ENCODE data around the gene SPINK4. TPM values are rescaled to one million over a fixed set of nuclear protein-coding genes. Genes with fewer than 3 reads are reported as not detected.

Gene SPINK4
- total RNA-seq, 1 experiment from 2014 or later, result not detected

DNA sequence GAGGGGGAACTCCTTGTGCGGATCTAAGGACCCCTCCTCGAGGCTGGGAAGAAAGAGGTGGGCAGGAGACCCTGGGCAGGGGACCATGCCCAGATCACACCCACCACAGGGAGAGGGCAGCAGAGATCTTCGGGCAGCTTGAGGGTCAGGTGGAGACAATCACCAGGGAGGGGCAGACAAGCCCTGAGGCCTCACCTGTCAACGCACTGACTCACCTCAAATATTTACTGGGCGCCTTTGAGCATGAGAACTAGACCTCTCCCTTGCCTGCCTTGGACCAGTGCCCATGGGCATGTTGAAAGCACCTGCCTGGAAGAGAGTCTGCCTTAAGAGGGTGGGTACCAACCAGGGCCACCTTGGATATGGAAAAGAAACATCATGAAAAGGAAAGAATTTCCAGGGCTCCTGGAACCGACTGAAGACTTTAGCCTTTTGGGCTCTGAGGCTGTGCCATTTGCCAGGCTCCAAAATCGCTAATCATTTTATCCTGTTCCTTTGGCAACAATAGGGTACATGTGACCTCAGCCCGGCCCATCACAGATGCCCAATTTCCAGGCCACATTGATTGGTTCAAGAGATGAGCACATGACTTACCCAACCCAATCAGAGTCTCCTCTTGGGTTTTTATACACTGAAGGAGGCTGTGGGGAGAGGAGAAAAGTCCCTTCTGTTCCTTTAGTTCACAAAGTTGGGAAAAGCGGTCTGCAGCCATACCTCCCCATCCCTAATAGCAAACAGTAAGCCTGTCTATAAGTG, 10.4 kb upstream of the SPINK4 start:
- DNase-seq (ENCODE audit: low read depth), result no peak

DNA sequence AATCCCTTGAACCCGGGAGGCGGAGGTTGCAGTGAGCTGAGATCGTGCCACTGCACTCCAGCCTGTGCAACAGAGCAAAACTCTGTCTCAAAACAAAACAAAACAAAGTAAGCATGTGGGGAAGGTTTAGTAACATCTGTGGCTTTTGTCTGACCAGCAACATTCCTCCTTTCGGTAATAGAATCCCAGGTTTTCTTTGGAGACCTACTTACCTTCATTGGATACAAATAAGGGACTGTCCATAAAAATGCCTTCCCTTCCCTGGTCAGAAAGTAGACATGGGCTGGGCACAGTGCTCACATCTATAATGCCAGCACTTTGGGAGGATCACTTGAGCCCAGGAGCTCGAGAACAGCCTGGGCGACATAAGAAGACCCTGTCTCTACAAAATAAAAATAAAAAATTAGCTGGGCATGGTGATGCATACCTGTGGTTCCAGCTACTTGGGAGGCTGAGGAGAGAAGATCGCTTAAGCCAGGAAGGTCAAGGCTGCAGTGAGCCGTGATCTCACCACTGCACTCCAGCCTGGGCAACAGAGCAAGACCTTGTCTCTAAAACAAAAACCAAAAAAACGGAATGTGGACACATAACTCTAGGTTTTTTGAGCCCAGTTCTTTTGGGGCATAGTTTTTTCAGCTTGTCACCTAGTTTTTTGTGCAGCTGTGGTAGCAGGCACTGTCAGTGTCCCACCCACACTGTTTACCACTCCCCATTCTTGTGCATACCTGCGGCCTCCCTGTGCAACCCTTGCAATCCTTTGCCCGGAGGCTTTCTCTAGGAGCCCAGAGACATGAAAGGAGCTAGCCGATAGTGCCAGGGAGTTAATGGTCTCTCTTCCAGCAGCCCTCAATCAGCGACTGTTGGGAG, 9.0 kb upstream of the SPINK4 start:
- DNase-seq (ENCODE audit: low read depth), result no peak

DNA sequence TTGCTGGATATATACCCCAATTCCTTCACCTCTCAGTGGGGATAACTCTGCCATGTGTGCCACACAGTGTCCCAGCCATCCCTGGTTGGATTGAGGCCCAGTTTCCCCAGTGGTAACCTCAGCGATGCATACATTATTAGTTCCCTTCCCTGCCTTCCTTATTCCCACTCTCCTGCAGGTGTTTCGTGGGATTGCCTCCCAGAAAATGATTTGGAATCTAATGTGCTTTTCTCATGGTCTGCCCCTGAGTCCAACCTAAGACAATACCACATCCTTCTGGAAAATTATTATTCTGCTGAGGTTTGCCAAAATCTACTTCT, 8.4 kb upstream of the SPINK4 start:
- DNase-seq (ENCODE audit: low read depth), result no peak

DNA sequence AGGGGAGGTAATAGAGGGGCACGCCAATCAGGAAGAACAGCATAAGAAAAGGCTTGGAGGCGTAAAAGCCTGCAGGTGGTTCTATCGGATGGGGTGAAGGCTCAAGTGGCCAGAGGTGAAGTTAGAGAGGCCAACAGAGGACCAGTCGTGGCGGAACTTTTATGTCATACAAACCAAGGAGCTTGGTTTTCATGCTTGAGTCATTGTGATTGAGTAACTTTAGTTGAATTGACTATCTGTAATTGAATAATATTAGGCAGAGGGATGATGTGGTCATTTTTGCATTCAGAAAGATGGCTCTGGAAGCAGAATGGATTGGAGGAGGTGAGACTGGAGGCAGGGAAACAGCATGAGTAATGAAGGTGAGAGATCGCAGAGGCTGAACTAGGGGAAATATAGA, 7.2 kb upstream of the SPINK4 start:
- DNase-seq (ENCODE audit: low read depth), result no peak

GRCh38 chr9:33233626-33234342, 6.2 kb upstream of the SPINK4 start:
- DNase-seq (ENCODE audit: low read depth), result peak; percentile 97

DNA sequence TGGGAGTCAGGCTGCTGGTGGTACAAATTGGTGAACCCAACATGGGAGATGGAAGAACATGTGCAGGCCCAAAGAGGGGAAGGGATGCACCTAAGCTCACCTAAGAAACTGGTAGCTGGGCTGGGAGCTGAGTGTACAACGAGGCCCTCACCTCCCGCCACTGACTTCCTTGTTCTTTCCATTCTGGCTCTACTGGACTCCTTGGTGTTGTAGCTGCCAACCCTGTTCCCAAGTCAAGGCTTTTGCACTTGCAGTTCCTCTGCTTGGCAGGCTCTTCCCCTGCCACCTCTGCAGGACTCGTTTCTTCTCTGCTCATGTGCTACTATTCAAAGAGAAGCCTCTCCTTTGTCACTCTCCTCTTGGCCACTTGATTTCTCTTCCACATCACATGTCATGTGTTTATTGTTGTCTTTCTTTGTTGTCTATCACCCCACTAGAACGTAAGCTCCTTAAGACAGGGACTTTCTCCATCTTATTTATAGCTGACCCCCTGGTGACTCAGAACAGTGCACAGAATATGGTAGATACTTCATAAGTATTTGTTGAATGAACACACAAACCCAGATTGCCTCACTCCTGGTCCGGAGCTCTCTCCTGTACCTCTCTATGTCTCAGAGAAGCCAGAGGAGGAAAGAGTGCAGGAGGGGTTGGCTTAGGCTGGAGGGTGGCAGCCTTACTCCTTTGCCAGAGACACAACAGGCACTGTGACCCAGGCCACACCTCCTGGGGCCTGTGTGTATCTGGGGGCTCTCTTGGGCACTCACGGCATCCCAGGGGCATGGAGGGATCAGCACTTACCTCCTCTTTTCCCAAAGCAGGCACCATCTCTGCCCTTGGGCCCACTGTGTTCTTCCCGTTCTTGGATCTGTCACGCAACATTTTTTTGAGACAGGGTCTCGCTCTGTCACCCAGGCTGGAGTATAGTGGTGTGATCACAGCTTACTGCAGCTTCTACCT, 5.2 kb upstream of the SPINK4 start:
- DNase-seq (ENCODE audit: low read depth), result no peak

- DNase-seq (ENCODE audit: low read depth), result no peak
Measured at GRCh38 chr9:33236571-33236970, 3.4 kb upstream of the SPINK4 start.

GRCh38 chr9:33241298-33241697, 1.3 kb downstream of the SPINK4 start:
- DNase-seq (ENCODE audit: low read depth), result no peak

DNA sequence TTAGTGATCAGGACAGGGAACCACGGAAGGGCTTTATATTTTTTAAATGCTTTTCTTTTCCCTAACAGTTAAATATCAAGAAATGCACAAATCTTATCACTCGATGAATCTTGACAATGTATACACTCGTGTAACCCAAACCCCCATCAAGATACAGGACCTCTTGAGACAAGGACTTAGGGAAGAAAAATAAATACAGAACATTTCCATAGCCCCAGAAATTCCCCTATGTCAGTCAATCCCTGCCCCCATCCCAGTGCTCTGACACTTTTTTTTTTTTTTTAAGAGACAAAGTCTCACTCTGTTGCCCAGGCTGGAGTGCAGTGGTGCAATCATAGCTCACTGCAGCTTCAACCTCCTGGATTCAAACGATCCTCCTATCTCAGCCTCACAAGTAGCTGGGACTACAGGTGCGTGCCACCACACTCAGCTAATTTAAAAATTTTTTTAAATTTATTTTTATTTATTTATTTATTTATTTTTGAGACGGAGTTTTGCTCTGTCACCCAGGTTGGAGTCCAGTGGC, 2.7 kb downstream of the SPINK4 start:
- DNase-seq (ENCODE audit: low read depth), result no peak

- DNase-seq (ENCODE audit: low read depth), result no peak
Measured at GRCh38 chr9:33244137-33244784, 4.3 kb downstream of the SPINK4 start.

DNA sequence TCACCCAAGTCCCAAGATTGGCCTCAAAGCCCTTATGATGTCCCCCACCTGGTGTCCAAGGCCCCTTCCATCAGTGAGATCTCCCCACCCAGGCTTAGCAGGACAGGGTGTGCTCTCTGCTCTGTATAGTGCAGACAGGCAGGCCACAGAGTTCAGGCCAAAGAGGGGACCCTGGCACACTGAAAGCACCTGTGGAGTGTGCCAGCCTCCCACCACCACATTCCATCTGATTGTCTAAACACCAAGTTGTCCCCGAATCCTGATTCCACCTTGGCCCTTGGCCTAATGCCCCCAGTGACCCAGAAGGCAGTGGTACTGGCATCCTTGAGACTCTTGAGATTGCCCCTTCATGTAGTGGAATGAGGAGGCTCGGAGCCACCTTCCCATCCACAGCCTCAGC, 5.4 kb downstream of the SPINK4 start:
- no peak for DNase-seq (ENCODE audit: low read depth)

- no peak for DNase-seq (ENCODE audit: low read depth)
Measured at GRCh38 chr9:33246269-33246860, 6.4 kb downstream of the SPINK4 start.

GRCh38 chr9:33248606-33249005, 8.6 kb downstream of the SPINK4 start:
- no peak for DNase-seq (ENCODE audit: low read depth)

DNA sequence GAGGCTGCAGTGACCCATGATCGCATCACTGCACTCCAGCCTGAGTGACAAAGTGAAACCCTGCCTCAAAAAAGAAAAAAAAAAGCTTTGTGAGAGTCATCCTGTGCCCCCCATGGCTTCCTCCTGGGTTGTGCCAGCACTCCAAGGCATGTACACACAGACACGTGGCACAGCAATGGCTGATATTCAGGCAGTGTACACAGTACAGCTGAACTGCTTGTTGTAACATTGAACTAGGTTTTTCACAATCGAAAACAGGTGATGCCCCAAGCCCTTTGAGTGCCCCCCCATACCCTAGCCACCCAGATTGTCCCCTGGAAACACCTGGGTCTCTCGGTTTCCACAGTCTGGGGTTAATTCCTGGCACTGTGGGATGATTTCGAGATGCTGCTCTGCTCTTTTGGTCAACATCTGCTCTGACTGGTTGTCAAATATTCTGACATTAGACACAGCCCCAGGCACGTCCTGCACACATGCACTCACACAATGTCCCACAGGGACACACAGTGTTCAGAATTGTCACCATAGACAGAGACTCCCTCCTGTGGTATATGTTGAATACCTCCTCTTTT, 9.2 kb downstream of the SPINK4 start:
- peak; percentile 29 for DNase-seq (ENCODE audit: low read depth)

- DNase-seq (ENCODE audit: low read depth), result no peak
Measured at GRCh38 chr9:33249983-33250382, 10.0 kb downstream of the SPINK4 start.

DNA sequence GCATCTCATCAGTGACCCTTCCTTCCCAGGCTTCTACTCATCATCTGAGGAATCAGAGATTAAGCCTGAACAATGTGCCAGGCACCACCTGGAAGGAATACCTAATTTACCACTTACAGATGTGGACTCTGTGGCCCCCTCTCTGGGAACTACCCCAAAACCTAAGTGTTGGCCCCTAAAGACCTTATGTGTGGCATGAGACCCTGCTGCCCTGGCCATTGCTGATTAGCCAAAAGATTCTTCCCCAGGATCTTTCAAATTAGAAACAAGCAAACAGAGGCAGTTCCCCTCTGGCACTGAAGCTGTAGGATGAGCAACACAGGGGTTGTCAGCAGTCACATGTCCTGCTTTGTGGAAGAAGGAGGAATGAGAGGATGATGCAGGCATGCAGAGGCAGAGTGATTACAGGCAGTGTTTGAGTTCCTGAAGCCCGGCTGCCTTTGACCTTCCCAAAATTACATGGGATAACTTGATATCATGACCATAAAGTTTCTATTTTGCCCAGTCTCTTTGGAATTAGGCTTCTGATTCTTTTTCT, 10.6 kb downstream of the SPINK4 start:
- DNase-seq (ENCODE audit: low read depth), result peak; percentile 39

DNA sequence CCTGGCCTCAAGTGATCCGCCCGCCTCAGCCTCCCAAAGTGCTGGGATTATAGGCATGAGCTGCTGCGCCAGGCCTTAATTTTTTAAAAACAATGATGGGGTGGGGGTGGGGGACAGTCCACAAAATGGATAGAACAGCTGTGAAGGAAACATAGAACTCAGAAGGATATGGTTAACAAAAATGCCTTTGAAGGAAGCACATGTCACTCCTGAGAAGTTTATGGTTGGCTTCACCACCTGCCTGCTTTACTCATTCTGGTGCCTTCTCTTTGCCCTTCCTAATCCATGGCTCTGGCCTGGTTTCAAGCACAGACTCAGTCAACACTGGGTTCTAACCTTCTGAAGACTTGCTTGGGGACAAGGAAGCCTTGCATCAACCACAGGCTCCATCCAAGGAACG, 14.2 kb downstream of the SPINK4 start:
- DNase-seq (ENCODE audit: low read depth), result no peak

- DNase-seq (ENCODE audit: low read depth), result no peak
Measured at GRCh38 chr9:33255014-33255413, 15.0 kb downstream of the SPINK4 start.

DNA sequence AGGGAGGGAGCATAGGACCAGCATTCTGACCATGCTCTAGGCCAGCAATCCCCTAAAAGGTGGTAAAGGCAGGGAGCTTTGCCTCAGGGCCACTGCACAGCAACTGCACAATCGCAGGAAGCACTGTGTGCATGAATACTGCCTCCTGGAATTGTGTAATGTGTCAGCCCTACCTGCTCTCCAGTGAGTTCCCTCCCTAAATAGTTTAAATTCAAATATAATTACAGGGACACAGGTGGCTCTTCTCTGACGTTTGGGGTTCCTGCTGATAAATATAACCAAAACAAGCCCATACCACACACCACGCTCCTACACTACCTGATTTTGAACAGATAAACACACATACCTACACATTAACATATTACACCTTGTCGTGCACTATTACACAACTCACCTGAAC, 15.5 kb downstream of the SPINK4 start:
- no peak for DNase-seq (ENCODE audit: low read depth)

Data from HT1080 (cell line).